Smooth muscle cell (in vitro differentiated cells): ENCODE measurements around the gene TNNC2. TPM values are rescaled to one million over a fixed set of nuclear protein-coding genes. Genes with fewer than 3 reads are reported as not detected.

ENCODE experiments used
- DNase-seq: peaks from one replicate; lab custom pipeline; 2025; ENCODE audit not compliant: unreplicated experiment; lab: John Stamatoyannopoulos, UW
- H2AFZ ChIP-seq: fragments of 200-600 bp; sonication (generic); 2 replicates; pipeline ENCODE4 v1.6.0; 2016; ENCODE audit warnings: antibody characterized with exemption, low read depth, mild to moderate bottlenecking
- H3F3A ChIP-seq: fragments of 200-600 bp; sonication (generic); 2 replicates; pipeline ENCODE4 v1.6.0; 2017; ENCODE audit warnings: antibody characterized with exemption, low read depth
- H3K27ac ChIP-seq: fragments of 200-600 bp; sonication (generic); 2 replicates; pipeline ENCODE4 v1.5.1; 2016; ENCODE audit warnings: low read depth, mild to moderate bottlenecking
- H3K27me3 ChIP-seq: fragments of 200-600 bp; sonication (generic); 2 replicates; pipeline ENCODE4 v1.6.1; 2016; ENCODE audit warnings: low read depth, mild to moderate bottlenecking
- H3K36me3 ChIP-seq: fragments of 200-600 bp; sonication (generic); 2 replicates; pipeline ENCODE4 v1.5.1; 2016; ENCODE audit warnings: low read depth
- H3K4me1 ChIP-seq: fragments of 200-600 bp; sonication (generic); 2 replicates; pipeline ENCODE4 v1.5.1; 2016; ENCODE audit warnings: low read depth
- H3K4me2 ChIP-seq: fragments of 200-600 bp; sonication (generic); 2 replicates; pipeline ENCODE4 v1.6.0; 2016; ENCODE audit warnings: mild to moderate bottlenecking
- H3K4me3 ChIP-seq: fragments of 200-600 bp; sonication (generic); 2 replicates; pipeline ENCODE4 v1.5.1; 2016; ENCODE audit warnings: mild to moderate bottlenecking
- H3K79me2 ChIP-seq: fragments of 200-600 bp; sonication (generic); 2 replicates; pipeline ENCODE4 v1.6.0; 2016; ENCODE audit warnings: low read depth, mild to moderate bottlenecking
- H3K9ac ChIP-seq: fragments of 200-600 bp; sonication (generic); 2 replicates; pipeline ENCODE4 v1.6.0; 2016; ENCODE audit warnings: low read depth
- H3K9me3 ChIP-seq: fragments of 200-600 bp; sonication (generic); replicated peaks from 2 replicates; pipeline ENCODE4 v1.5.1; 2016; ENCODE audit warnings: low read depth
- H4K20me1 ChIP-seq: fragments of 200-600 bp; sonication (generic); 2 replicates; pipeline ENCODE4 v1.6.0; 2016; ENCODE audit warnings: low read depth
- WGBS: methylation state at CpG from one replicate; pipeline ENCODE4 v1.1.7; 2016; ENCODE audit warnings: low lambda C conversion rate; 5-methylcytosine and 5-hydroxymethylcytosine counted together
- polyA plus RNA-seq: library from polyadenylated mRNA; unstranded; fragments of >200 nt; fragmentation: Nextera tagmentation; extraction: Ambion mirVana; gene quantifications from 2 replicates; pipeline ENCODE4 v1.2.1, GENCODE V29; 2016
- total RNA-seq: library from RNA; depleted of rRNA; stranded (reverse); fragments of >200 nt; gene quantifications from 2 replicates; pipeline ENCODE4 v1.2.3, GENCODE V29; 2014
- TF ChIP-seq, protein P1 (sequence below): fragments of 200-600 bp; sonication (generic); IDR thresholded peaks from 2 replicates; pipeline ENCODE4 v1.5.1; 2017; ENCODE audit warnings: borderline replicate concordance, mild to moderate bottlenecking, antibody characterized with exemption; ENCODE audit not compliant: insufficient read depth, poor library complexity, severe bottlenecking

The TNNC2 gene
- total and polyA plus RNA-seq, 2 experiments from 2014 or later: 0.78 to 1.7 TPM

DNA sequence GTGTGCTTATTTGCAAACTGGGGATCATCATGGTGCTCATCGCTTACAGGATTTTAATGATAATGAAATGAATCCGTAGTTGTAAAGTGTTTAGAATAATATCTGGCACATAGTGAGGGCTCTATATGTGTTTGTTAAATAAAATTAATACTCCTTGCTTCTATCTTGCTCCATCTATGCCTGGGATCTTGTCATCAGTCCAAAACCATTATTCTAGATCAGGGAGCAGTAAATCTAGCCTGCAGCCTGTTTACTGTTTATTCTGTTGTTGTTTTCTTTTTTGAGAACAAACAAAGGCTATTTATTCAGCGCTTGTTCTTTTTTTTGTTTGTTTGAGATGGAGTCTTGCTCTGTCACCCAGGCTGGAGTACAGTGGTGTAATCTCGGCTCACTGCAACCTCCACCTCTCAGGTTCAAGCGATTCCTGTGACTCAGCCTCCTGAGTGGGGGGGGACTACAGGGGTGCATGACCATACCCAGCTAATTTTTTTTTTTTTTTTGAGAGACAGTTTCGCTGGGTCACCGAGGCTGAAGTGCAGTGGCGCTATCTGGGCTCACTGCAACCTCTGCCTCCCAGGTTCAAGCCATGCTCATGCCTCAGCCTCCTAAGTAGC lies 22.0 kb upstream of the TNNC2 start:
- DNase-seq: no peak
- no peaks in the 10 kb centered on the region for H3F3A ChIP-seq
- no peak overlapping the region for H2AFZ ChIP-seq
- no peaks in the 10 kb centered on the region for H3K4me1 ChIP-seq
- H4K20me1 ChIP-seq: peaks cover 7% of the 10 kb centered on the region
- H3K36me3 ChIP-seq: no peaks in the 10 kb centered on the region
- no peak overlapping the region for H3K4me3 ChIP-seq
- TF ChIP-seq, protein P1, sequence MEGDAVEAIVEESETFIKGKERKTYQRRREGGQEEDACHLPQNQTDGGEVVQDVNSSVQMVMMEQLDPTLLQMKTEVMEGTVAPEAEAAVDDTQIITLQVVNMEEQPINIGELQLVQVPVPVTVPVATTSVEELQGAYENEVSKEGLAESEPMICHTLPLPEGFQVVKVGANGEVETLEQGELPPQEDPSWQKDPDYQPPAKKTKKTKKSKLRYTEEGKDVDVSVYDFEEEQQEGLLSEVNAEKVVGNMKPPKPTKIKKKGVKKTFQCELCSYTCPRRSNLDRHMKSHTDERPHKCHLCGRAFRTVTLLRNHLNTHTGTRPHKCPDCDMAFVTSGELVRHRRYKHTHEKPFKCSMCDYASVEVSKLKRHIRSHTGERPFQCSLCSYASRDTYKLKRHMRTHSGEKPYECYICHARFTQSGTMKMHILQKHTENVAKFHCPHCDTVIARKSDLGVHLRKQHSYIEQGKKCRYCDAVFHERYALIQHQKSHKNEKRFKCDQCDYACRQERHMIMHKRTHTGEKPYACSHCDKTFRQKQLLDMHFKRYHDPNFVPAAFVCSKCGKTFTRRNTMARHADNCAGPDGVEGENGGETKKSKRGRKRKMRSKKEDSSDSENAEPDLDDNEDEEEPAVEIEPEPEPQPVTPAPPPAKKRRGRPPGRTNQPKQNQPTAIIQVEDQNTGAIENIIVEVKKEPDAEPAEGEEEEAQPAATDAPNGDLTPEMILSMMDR: no peak
- H3K27me3 ChIP-seq: no peaks in the 10 kb centered on the region
- H3K9me3 ChIP-seq: no peaks in the 10 kb centered on the region
- H3K4me2 ChIP-seq: no peak overlapping the region
- no peaks in the 10 kb centered on the region for H3K79me2 ChIP-seq
- H3K9ac ChIP-seq: no peak overlapping the region
- 97% methylated on average over 6 of the region's 8 CpGs for WGBS
- no peak overlapping the region for H3K27ac ChIP-seq

DNA sequence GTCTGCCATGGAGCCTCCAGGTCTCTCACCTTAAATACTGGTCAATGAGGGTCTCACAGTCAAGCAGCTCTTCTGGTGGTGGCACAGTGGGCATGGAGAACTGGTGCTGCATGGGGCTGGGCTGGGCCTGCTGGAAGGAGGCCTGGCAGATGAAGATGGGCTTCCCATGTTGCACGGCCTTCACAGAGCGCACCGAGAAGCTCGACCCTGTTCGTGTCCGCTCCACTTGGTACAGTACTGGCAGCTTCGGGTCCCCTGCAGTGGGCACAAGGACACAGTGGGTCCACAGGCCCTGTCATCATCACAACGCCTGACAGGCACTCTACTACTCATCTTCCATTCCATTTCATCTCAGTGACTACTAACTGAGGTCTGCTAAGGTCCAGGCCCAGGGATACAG lies 21.3 kb upstream of the TNNC2 start:
- H3K4me2 ChIP-seq: no peak overlapping the region
- WGBS: 94% methylated on average over 2 of the region's 8 CpGs
- H4K20me1 ChIP-seq: peaks cover 8% of the 10 kb centered on the region
- no peaks in the 10 kb centered on the region for H3K36me3 ChIP-seq
- TF ChIP-seq, protein P1: no peak
- H3K9ac ChIP-seq: no peak overlapping the region
- no peak for DNase-seq
- H2AFZ ChIP-seq: no peak overlapping the region
- no peaks in the 10 kb centered on the region for H3K9me3 ChIP-seq
- H3K4me3 ChIP-seq: no peak overlapping the region
- H3K27ac ChIP-seq: no peak overlapping the region
- no peaks in the 10 kb centered on the region for H3K27me3 ChIP-seq
- no peaks in the 10 kb centered on the region for H3K4me1 ChIP-seq
- no peaks in the 10 kb centered on the region for H3K79me2 ChIP-seq
- no peaks in the 10 kb centered on the region for H3F3A ChIP-seq

DNA sequence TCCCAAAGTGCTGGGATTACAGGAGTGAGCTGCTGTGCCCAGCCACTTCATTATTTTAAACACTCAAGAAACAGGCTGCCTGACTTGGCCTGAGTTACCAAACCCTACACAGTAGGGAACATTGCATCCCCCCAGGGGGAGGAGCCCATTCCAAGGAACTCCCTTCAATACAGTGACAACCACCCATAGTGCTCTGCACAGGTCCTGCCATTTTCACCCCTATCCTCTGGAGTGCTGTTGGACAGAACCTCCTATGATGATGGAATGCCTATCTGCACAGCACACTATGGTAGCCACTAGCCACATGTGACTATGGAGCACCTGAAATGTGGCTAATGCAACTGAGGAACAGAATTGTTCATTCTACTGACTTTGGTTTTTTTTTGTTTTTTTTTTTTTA lies 18.3 kb upstream of the TNNC2 start:
- TF ChIP-seq, protein P1: no peak
- Histone ChIP-seq H3K36me3 (no peaks in the 10 kb centered on the region), H4K20me1 (peaks cover 15% of the 10 kb centered on the region)

DNA sequence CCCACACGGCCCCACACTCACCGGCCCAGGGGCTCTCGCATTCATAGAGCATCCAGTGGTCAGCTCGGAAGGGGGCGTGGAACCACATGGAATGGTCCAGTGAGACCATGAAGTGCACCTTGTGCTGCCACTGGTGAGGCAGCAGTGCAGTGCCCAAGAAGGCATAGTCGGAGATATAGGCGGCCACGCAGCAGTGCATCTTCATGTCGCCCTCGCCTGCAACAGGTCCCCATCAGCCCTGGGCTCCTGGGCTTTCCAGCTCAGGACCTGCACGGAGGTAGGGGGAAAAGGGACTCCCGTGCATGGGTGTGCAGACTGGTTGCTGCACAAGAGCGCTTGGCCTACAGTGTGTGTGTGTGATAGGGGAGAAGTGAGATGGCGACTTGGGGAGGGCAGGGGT lies 16.4 kb upstream of the TNNC2 start:
- no peak overlapping the region for H3K27ac ChIP-seq
- peaks cover 6% of the 10 kb centered on the region for H3F3A ChIP-seq
- H3K4me3 ChIP-seq: no peak overlapping the region
- H3K27me3 ChIP-seq: no peaks in the 10 kb centered on the region
- 93% methylated on average over 14 of the region's 14 CpGs for WGBS
- H3K9me3 ChIP-seq: no peaks in the 10 kb centered on the region
- H3K36me3 ChIP-seq: no peaks in the 10 kb centered on the region
- no peak overlapping the region for H2AFZ ChIP-seq
- H3K4me2 ChIP-seq: no peak overlapping the region
- TF ChIP-seq, protein P1: no peak
- DNase-seq: no peak
- no peaks in the 10 kb centered on the region for H3K79me2 ChIP-seq
- H3K9ac ChIP-seq: no peak overlapping the region
- H4K20me1 ChIP-seq: peaks cover 18% of the 10 kb centered on the region
- no peaks in the 10 kb centered on the region for H3K4me1 ChIP-seq

More for the DNA sequence above, 18.3 kb upstream of the TNNC2 start:
- Histone ChIP-seq H3K27me3 (no peaks in the 10 kb centered on the region), H3K9me3 (no peaks in the 10 kb centered on the region), H3K79me2 (no peaks in the 10 kb centered on the region), H3F3A (peaks cover 6% of the 10 kb centered on the region), H3K4me3 (no peak overlapping the region), H3K4me2 (no peak overlapping the region), H2AFZ (no peak overlapping the region), H3K27ac (no peak overlapping the region), H3K9ac (no peak overlapping the region), H3K4me1 (no peaks in the 10 kb centered on the region)
- no peak for DNase-seq
